HG03108 (cell line): ENCODE data around the gene PRAF2.

Experiments
- ATAC-seq: cut with Tn5 transposase; IDR thresholded peaks from one replicate; pipeline ENCODE4 v1.9.1; 2021; ENCODE audit warnings: moderate library complexity; ENCODE audit not compliant: unreplicated experiment

The PRAF2 gene

DNA sequence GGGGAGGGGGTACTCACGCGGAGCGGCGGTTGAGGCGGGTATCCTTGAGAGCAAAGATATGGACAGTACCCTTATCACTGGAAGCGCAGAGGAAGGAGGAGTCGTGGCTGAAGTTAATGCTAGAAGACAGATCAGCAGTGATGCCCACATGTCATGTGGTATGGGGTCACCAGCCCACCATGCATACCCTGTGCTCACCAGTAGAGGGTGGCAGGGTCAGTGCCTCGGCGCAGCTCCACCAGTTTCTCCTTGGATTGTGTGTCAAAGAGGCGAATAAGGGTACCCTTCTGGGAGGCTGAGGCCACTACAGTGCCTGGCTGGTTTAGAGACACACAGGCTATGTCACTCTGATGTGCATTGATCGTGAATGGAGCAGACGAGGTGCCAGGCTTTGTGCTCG, 1.5 kb upstream of the PRAF2 start:
- ATAC-seq: no peak

DNA sequence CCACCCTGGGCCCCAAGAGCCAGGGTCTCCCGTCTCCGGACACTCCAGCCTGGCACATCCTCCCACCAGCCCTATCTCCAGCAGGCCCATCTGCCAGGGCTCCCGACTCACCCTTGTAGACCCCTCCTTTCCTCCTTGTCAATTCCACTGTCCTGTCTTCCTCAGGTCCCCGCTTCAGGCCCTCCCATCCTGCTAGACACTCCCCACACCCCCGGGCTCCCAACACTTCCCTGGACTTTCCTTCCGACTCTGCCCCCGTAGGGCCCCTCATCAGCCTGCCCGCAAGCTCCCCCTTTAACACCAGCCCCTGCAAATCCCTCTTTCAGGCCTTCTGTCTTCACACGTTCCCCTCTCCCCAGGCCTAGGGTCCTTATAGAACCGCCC, 1.1 kb downstream of the PRAF2 start:
- ATAC-seq: no peak

DNA sequence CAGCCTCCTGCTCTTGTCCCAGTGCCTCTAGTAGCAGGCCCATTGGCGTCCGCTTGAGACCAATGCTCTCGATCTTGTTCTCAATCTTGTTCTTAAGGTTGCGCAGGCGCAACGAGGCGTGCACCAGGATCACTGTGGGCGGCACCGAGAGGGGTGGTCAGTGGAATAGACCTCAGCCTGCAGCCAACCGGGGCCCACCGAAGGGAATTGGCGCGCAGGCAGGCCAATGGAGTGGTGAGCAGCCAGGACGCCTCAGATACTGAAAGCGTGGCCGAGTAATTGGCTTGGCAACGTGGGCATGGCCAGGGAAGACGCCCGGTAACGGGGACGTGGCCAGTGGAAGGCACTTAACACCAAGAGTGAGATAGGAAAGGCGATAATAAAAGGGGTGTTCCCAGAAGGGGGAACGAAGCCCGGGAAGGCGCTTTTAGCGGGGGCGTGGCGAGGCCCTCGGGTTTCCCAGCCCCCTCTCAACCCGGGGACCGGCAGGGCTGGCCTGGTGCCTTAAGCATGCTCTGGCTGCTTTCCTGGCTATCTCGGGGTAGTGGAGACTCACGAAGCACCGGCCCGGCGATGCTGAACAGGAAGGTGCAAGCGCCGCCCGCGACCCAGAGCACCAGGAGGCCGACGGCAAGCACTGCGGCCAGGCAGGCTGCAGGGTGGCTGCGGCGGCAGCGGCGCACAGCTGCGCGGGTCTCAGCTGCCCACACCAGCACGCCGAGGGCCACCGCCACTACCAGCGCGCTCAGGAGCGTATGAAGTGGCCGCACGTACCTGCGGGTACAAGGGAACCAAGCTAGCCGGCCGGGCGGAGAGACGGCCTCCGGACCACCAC, 1.7 kb downstream of the PRAF2 start:
- no peak for ATAC-seq

DNA sequence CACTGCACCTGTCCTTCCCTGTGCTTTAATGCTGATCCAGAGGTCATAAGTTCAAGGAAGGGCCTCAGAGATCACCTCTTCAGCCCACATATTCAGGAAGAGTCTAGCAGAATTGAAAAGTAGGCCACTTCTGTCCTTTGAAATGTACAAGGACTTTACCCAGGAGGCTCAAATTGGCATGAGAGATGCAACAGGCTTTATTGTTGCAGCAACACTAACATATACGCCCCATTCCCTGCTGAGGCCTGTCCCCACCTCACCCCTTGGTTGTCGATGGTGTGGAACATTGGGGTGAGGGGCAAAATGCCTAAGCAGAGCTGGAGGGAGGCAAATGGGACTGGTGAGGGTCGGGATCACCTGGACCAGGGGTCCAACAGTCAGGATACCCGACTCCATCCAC, 2.8 kb downstream of the PRAF2 start:
- no peak for ATAC-seq

DNA sequence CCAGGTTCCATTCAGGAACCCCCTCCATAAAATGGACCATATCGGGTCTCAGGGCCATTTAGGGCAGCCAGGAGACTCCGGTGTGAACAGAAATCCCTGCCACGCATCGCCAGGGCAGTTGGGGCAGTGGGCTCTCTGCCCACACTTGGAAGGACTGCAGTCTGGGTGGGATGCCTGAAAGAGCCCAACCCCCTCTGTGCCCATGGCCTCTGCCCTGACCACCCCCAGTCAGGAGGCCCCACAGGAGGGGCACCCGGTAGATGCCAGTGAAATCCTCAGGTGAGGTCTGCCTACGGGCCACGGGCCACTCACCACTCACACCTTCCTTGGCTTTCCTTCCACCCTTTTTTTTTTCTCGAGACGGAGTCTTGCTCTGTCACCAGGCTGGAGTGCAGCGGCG, 4.8 kb downstream of the PRAF2 start:
- ATAC-seq: no peak

DNA sequence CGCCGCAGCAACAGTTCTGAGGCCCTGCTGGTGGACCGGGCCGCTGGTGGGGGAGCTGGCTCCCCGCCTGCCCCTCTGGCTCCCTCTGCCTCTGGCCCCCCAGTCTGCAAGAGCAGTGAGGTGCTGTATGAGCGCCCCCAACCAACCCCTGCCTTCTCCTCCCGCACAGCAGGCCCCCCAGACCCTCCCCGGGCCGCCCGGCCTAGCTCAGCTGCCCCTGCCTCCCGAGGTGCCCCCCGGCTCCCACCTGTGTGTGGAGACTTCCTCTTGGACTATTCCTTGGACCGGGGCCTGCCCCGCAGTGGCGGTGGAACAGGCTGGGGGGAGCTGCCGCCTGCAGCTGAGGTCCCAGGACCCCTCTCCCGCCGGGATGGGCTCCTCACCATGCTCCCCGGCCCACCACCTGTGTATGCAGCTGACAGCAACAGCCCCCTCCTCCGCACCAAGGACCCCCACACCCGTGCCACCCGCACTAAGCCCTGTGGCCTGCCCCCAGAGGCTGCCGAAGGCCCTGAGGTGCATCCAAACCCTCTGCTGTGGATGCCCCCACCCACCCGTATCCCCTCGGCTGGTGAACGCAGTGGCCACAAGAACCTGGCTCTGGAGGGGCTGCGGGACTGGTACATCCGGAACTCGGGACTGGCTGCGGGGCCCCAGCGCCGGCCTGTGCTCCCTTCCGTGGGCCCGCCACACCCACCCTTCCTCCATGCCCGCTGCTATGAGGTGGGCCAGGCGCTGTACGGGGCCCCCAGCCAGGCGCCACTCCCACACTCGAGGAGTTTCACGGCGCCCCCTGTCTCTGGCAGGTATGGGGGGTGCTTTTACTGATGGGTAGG, 6.3 kb downstream of the PRAF2 start:
- ATAC-seq: no peak

DNA sequence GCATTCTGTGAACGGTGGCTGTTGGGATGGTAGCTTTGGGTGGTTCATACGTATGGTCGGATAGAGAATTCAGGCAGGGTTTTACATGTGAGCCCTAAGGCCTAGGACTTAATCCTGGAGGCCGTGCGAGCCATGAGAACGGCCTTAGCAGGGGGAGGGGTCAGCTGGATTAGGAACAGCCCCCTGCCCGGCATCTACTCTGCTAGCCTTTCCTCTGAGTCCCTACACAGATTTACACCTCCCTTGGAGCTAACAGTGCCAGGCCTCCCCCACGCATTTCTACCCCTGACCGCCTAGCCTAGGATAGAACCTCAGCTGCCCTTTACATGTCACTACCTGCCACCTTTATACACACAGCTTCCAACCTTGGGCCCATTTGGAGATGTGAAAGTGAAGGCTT, 7.1 kb downstream of the PRAF2 start:
- ATAC-seq: no peak

DNA sequence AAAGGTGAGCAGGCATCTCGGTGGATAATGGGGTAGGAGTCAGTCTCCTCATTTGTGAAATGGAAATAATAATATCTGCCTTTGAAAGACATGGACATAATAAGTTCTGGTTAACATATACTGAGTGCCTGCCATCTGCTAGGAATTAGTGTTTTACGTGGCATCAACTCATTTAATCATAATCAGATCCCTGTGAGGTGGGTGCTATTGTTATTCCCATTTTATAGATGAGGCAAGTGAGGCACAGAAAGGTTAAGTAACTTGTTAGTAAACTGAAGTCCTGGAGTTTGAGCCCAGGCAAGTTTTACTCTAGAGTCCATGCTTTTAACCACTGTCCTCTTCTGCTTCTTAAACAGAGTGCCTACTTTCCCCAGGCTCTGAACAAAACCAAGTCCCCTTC, 7.5 kb downstream of the PRAF2 start:
- no peak for ATAC-seq

DNA sequence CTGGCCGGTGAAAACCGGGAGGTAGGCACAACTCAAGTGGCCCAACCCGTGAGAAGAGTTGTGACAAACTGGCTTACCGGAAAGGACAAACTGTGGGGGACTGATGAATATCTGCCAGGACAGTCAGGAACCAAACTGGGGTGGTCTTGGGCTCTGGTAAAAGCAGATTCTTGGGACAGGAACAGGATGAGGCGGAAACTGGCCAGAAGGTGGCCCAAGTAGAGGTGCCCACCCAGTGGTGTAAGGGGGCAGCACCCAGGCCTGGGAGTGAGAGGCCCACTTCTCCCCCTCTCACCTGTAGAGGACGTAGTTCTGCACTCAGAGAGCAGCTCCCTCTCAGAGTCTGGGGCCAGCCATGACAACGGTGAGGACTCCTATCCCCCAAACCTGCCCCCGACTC, 9.1 kb downstream of the PRAF2 start:
- no peak for ATAC-seq

DNA sequence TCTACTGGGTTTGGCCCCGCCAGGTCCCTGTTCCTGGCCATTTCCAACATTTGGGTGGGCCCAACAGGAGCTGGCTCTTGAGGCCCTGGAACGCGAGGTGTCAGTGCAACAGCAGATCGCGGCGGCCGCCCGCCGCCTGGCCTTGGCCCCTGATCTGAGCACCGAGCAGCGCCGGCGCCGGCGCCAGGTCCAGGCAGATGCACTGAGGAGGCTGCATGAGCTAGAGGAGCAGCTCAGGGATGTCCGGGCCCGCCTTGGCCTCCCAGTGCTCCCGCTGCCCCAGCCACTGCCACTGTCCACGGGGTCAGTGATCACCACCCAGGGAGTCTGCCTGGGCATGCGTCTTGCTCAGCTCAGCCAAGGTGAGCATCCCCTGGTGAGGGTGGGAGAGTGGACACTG, 9.5 kb downstream of the PRAF2 start:
- ATAC-seq: no peak

DNA sequence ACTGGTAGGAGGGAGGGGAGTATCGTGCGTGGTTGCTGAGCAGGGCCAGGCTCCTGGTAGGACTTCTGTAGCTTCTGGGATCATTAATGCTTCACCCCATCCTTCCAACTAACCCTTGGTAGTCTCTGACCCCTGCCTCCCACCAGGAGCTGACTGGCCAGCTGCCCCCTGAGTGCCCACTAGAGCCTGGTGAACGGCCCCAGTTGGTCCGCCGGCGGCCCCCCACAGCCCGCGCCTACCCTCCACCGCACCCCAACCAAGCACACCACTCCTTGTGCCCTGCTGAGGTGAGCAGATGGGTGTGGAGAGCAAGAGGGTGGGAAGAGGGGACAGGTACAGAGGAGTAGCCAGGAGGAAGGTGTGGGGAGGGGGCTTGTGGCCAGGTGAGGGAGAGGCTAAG, 10.1 kb downstream of the PRAF2 start:
- ATAC-seq: no peak

DNA sequence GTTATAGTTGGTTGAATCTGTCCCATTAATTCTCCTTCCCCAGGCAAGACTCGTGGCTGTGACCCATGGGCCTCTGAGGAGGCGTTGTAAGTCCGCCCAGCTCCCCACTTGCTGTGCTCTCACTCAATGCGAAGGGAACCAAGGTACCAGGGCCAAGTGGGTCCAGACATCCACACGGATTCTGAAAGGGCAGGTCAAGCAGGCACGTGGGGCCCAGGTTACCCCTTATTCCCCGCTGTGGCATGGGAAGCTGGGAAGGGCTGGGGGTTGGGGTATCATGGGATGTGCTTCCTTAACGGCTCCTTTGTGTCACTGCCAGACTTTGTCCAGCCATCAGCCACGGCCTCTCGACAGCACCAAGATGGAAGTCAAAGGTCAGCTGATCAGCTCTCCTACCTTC, 11.9 kb downstream of the PRAF2 start:
- no peak for ATAC-seq

DNA sequence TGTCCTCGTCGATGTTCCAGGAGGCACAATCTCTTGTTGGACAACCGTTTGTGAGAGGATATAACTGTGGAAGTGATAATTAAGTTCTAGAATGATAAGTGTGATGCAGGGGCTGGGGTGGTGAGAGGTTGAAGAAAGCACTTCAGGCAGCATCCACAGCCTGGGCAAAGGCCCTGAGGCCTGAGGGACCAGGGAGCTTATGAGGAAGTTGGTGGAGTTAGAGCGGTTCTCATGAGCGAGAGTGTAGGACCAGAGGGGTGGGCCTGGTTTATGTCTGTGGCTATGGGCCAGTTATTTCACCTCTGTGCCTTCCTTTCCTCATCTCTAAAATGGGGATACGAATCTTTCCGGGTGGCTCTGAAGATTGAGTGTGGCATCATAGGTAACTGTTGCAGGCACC, 12.3 kb downstream of the PRAF2 start:
- no peak for ATAC-seq

DNA sequence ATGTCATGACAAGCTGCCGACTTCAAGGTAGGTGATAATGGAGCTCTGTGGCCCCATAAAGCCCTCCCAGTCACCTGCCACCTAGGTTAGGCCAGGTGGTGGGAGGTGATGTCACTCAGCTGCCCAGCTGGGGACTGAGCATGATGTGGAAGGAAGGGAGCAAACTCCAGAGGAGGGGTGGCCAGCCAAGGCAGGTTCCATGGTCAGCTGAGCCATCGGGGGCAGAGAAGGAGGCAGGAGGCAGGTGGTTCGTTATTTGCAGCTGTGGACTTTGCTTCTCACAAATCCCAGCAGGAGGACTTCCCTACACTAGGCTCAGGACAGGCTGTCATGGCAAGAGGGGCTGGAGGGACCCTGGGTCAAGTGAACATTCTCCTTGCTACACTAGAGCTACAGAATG, 12.9 kb downstream of the PRAF2 start:
- no peak for ATAC-seq

DNA sequence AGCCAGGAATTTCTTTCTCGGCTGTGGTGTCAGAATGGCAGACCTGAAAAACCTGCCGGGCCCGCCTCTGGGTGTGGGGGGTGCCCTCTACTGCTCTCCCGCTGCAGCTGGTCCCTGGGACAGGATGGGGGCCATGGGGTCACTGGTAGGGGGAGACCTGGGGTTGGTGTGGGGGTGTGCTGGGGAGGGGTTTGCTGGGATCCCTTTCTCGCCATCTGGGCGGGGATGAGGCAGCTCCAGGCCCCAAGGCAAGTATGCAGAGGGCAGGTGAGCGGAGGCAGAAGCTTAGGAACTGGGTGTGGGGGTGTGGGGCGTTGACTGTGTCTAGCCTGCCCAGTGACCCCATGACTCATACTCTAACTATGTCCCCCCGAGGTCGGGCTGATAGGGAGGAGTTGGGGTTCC, 14.1 kb downstream of the PRAF2 start:
- no peak for ATAC-seq

DNA sequence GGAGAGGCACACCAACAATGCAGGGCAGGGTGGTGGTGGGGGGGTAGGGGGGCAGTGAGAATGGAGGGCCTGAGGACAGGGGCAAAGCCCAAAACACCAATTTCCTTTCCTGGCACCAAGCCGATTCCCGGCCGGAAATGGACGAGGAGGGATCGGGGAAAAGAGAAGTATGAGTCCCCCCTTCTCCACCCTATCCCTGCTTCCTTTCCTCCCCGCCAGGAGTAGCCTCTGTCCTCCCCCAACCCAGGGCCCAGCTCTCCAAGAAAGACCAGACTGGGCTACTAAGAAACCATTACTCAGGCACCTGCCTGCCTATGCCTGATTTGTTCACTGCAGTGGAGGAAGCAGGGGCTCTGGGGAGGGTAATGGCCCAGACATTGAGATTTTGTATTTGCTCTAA, 14.6 kb downstream of the PRAF2 start:
- no peak for ATAC-seq

DNA sequence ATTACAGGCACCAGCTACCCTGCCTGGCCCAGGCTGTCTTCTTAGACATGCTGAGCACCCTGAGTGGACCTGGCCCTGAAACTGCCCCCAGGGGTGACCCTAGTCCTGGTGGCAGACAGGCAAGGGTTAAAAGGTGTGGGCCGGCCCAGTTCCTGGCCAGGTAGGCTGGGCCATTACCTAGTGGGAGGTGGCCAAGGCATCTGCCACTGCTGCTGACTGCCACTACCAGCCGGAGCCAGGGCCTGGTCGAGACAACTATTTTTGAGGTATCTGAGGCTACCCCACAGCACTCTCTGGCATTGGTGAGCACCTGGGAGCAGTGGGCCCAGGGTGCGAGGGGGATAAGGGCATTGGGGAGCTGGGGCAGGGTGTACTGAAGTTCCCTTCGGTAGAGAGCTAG, 15.0 kb downstream of the PRAF2 start, which contains the start of gene CCDC120:
CCDC120 (plus strand) TSS at position 206 of the 400 bp plus-strand sequence. CDS start 3,043 bp downstream, outside the sequence.
- ATAC-seq: no peak

DNA sequence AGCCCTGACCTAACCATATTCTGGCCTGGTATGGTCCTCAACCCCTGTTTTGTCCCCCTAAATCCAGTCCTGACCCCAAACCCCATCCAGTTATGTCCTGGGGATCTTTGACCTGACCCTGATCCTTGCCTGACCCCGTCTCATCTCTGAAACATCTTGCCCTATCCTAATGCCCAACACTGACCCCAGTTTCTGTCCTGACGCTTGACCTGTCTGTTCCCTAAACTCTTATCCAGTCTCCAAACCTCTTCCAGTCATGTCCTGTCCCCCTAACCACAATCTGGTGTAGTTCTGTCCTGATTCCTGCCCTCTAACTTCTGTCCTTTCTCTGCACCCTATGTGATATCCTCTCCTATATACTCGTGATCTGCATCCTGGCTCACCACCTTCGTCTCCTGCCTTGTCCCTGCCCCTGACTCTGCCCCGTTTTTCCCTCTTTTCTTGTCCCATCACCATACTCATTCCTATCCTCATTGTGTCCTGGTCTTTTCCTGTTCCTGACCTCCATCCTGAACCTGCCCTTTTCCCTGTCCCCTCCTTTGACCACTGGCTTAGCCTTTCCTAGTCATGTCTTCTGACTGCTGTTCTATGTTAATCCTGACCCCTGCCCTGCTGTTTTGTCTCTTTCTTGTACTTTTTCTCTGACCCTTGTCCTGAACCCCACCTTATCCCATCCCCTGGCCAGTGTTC, 19.6 kb downstream of the PRAF2 start:
- ATAC-seq: no peak

DNA sequence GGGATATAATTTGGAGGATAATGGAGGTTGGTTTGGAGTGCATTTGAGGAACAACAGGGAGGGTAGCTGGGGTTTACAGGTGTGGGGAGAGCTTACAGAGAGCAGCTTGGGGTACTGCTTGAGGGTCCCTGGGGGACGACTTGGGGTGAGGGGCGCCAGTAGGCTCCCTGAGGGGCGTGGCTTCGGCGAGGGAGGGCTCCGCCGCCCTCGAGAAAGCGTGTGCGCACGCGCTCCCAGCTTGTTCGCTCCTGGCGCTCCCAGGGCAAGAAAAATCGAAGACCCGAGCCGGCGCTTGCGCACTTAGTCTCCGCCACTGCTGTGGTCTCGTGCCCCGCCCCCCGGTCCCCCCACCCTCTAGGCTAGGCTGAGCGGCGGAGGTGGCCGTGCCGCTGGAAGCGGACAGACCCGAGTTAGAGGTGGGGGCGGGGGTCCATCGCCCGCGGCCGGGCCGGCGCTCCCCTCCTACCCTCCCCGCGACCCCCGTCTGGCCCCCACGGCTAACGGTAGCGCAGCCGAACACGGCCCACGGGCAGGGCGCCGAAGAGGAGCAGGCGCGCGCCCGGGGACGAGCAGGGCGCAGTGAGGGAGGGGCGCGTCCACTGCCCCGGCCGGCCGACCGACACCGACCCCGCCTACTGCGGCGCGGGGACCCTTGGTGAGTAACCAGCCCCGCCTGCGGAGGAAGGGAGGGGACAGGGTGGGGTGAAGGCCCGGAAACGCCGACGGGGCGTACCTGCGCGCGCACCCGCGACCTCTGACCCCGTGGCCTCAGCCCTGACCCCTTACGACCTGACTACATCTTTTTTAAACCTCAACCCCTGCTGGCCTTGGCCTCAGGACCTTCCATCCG, 20.4 kb downstream of the PRAF2 start:
- no peak for ATAC-seq

DNA sequence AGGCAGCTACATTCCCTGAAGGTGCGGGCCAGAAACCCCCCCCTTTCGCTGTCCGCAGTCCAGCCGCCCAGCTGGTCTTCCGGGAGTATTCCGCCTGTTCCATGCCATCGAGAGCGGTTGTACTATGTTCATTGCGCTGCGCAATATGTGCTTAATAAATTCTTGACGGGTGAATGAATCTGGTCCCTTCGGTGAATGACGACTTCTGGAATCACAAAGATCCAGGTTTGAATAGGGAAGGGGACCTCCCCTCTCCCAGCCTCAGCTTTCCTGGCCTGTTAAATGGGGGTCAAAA, 29.9 kb downstream of the PRAF2 start:
- no peak for ATAC-seq
